AG09319 (cell line): Measurements from ENCODE around the gene AQP6.

Source experiments
- DNase-seq: peaks from one replicate; pipeline ENCODE4 v3.0.0-alpha.2; 2010; ENCODE audit warnings: low read depth; ENCODE audit errors: extremely low read depth
- TF ChIP-seq, protein P1 (sequence below): IDR thresholded peaks from 2 replicates; pipeline ENCODE4 v1.5.1; 2011; ENCODE audit warnings: low read depth, mild to moderate bottlenecking, inconsistent platforms, low read length, moderate library complexity

AQP6 gene

DNA sequence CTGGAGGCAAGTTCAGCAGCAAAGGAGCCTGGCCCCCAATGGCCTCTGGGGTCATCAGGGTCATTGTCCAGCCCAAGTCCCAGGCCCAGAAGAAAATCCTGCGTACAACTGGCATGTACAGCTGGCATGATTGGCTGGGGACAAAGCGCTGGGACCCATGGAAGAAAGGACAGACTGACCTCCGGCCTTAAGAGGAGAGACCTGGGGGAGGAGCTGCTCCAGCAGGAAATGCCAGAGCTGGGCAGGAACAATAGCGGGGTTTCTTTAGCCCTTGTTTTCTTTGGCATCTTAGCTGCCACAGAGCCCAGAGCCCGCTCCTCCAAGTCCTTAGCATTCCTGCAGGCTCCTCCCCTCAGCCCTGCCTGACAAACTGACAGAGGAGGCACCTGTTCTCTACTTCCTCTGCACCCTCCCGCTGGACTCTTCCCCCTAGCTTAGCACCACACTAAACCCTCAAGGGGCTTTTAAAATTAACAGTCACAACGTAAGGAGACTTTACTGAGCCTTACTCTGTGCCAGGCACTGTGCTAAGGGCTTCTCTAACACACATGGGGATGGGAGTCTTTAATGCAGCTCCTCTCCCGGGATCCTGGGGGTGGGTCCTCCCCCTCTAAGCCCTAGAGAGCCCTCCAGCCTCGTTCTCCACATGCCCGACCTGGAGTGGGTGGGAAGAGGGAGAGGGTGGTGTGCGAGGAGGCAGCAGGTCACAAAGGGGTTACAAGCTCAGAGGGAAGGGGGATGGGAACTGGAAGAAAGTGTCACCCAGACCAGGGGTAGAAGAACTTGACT lies 12.9 kb upstream of the AQP6 start:
- DNase-seq: no peak
- TF ChIP-seq, protein P1, sequence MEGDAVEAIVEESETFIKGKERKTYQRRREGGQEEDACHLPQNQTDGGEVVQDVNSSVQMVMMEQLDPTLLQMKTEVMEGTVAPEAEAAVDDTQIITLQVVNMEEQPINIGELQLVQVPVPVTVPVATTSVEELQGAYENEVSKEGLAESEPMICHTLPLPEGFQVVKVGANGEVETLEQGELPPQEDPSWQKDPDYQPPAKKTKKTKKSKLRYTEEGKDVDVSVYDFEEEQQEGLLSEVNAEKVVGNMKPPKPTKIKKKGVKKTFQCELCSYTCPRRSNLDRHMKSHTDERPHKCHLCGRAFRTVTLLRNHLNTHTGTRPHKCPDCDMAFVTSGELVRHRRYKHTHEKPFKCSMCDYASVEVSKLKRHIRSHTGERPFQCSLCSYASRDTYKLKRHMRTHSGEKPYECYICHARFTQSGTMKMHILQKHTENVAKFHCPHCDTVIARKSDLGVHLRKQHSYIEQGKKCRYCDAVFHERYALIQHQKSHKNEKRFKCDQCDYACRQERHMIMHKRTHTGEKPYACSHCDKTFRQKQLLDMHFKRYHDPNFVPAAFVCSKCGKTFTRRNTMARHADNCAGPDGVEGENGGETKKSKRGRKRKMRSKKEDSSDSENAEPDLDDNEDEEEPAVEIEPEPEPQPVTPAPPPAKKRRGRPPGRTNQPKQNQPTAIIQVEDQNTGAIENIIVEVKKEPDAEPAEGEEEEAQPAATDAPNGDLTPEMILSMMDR: no peak

DNA sequence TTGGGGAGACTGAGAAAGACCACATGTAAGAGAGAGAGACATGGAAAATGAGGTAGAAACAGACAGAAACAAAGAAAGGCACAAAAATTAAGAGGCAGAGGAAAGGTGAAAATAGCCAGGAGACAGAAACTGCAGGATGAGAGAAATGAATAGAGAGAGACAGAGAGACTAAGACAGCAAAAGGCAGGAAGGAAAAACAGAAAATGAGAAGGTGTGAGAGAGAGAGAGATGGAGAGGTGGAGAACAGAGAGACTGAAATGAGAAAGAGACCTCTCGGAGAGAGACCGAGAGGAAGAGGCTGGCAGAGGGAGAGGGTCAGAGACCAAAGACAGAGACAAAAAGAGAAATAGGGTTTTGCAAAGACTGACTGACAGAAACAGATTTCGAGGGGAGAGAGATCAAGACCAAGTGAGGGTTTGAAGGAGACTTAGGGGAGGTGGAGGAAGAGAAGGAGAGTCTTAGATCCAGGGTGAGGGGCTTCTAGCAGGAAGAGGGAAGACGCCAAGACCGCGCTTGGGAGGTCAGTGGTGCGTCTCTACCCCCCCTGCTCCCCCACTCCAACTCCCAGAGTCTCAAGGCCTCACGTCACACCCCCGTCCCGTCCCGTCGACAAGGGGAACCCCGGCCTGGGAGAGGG lies 12.2 kb upstream of the AQP6 start:
- no peak for DNase-seq
- TF ChIP-seq, protein P1: no peak

DNA sequence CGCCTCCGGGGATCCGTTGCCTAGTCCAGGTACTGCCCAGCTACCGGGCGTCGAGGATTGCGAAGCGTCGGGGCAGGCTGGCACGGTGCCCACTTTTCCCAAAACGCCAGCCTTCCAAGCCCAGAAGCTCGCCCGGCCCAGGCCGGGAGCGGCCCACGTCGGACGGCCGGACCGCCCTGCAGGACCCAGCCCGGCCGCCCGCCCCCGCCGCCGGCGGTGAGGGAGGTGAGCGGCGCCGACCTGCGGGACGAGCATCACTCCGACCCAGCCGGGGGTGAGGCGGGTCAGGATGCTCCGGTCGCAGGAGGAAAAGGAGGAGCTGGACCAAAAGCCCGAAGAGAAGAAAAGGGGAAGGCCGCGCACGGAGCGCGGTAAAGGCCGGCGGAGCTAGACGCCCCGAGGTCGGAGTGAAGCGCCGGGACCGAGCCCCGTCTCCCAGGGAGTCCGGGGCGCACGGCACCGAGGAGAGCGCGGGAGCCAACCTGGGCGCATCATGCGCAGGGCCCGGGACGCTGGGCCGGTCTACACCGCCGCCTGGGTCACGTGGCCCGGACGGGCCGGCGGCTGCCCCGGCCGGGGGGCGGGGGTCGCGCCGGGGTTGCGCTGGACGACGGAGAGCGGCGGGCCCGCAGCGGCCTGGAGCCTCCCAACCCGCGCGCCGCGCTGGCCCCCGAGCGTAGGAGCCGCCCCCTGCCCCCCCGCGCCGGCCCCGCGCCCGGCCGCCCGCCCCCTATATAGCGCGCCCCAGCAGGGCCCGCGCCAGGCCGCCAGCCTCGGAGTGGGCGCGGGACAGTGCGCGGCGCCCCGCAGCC lies 11.4 kb upstream of the AQP6 start, which contains the start of gene AQP5:
Gene AQP5 (plus strand): TSS at position 762 of the 812 bp plus-strand sequence. CDS start 146 bp downstream, outside the sequence.
- TF ChIP-seq, protein P1: no peak

DNA sequence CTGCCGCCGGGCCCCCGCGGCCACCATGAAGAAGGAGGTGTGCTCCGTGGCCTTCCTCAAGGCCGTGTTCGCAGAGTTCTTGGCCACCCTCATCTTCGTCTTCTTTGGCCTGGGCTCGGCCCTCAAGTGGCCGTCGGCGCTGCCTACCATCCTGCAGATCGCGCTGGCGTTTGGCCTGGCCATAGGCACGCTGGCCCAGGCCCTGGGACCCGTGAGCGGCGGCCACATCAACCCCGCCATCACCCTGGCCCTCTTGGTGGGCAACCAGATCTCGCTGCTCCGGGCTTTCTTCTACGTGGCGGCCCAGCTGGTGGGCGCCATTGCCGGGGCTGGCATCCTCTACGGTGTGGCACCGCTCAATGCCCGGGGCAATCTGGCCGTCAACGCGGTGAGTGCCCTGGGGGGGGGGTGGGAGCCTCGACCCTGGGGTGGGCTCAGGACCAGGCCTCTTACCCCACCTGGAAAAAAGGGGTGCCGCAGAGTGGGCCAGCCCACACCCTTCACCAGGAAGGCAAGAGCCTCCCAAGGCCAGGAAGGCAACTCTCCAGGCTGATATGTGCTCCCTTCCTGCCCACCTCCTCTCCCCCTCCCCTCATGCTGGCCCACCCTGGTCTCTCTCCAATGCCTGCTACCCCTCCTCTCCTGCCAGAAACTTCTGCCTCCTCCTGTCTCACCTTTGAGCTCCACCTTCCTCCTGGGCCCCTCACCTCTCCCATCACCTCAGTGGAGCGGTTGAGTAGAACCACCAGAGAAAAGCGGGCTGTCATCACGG lies 10.6 kb upstream of the AQP6 start:
- no peak for DNase-seq
- TF ChIP-seq, protein P1: no peak

More for the DNA sequence above, 11.4 kb upstream of the AQP6 start, which contains the start of gene AQP5:
- no peak for DNase-seq

- DNase-seq: no peak
- TF ChIP-seq, protein P1: no peak
Measured at GRCh38 chr12:49962861-49963765, 9.6 kb upstream of the AQP6 start.
